ENCODE measurements around the gene CCDC171. TPM values are rescaled to one million over a fixed set of nuclear protein-coding genes. Genes with fewer than 3 reads are reported as not detected.

Gene CCDC171
- polyA plus RNA-seq, 3 donors = 0.08 to 0.17 (median 0.10) TPM

DNA sequence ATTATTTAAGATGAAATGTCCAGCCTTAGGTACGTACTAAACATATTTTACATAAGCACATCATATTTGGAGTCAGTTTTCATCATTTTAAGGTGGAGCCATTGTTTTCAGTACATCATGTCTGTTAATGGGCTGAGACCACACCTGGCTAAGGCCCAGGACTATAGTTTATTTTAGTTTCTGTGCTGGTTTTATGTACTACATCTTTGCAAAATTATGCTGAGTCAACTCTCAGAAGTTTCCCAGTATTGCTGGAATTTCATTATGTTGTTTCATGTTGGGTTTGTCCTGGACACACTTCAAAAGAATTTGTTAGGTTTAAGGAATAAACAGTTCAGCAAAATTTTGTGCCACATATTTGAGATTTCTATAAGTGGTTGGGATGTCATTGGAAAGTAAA lies 171.2 kb downstream of the CCDC171 start:
- Histone ChIP-seq H3K4me2 (replicated peaks; ENCODE audit: extremely low read depth, low read length, poor library complexity, severe bottlenecking) (no peak overlapping the region), H3K36me3 (replicated peaks in 1 of 2; ENCODE audit: control insufficient read depth in 1 of 2, insufficient read depth in 2 of 2, low read length in 2 of 2) (no peaks in the 10 kb centered on the region), H3K79me2 (ENCODE audit: insufficient read depth, low read length) (no peaks in the 10 kb centered on the region), H3K9ac (ENCODE audit: insufficient read depth, low read length, poor library complexity, severe bottlenecking) (no peak overlapping the region), H3K9me3 (replicated peaks in 1 of 2; ENCODE audit: control insufficient read depth in 1 of 2, insufficient read depth in 1 of 2, low read length in 2 of 2) (no peaks in the 10 kb centered on the region), H3K4me1 (ENCODE audit: control insufficient read depth in 1 of 2, insufficient read depth in 2 of 2, low read length in 2 of 2) (no peaks in the 10 kb centered on the region), H3K4me3 (replicated peaks in 1 of 3; ENCODE audit: low read depth in 2 of 3, low read length in 3 of 3) (no peak overlapping the region), H2AFZ (ENCODE audit: insufficient read depth, low read depth, low read length, poor library complexity, severe bottlenecking) (no peak overlapping the region), H3K27ac (ENCODE audit: low read depth in 1 of 2, low read length in 2 of 2) (no peak overlapping the region), H4K20me1 (ENCODE audit: insufficient read depth, low read length) (no peaks in the 10 kb centered on the region), H3K27me3 (ENCODE audit: control insufficient read depth in 2 of 2, insufficient read depth in 2 of 2, low read length in 2 of 2) (no peaks in the 10 kb centered on the region)
- Mint-ChIP-seq H3K36me3 (no peaks in the 10 kb centered on the region), H3K4me1 (no peaks in the 10 kb centered on the region), H3K4me3 (no peak overlapping the region), H3K9me3 (no peaks in the 10 kb centered on the region), H3K27ac (no peak overlapping the region), H3K27me3 (ENCODE audit: low read depth in 3 of 3) (no peaks in the 10 kb centered on the region)
- TF ChIP-seq, protein P1, sequence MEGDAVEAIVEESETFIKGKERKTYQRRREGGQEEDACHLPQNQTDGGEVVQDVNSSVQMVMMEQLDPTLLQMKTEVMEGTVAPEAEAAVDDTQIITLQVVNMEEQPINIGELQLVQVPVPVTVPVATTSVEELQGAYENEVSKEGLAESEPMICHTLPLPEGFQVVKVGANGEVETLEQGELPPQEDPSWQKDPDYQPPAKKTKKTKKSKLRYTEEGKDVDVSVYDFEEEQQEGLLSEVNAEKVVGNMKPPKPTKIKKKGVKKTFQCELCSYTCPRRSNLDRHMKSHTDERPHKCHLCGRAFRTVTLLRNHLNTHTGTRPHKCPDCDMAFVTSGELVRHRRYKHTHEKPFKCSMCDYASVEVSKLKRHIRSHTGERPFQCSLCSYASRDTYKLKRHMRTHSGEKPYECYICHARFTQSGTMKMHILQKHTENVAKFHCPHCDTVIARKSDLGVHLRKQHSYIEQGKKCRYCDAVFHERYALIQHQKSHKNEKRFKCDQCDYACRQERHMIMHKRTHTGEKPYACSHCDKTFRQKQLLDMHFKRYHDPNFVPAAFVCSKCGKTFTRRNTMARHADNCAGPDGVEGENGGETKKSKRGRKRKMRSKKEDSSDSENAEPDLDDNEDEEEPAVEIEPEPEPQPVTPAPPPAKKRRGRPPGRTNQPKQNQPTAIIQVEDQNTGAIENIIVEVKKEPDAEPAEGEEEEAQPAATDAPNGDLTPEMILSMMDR (IDR thresholded peaks at IDR 0.05) = no peak
- DNase-seq = no peak
- intact Hi-C loops (cut with micrococcal nuclease) = no loop called here
- no CpG with 5 or more reads among the region's 1 CpG for WGBS (ENCODE audit: insufficient coverage)

DNA sequence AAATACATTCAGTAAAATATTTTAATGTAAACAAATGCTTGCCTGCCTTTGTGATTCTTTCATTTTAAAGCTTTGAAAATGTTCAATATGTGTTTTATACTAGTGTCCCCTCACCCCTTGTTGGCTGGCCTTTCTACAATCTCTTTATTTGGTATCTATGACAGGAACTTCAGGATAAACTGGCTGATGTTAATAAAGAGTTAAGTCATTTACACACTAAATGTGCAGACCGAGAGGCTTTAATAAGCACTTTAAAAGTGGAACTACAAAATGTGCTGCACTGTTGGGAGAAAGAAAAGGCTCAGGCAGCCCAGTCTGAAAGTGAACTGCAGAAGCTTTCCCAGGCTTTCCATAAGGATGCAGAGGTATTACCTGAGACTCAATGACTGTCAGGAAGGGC lies 171.8 kb downstream of the CCDC171 start:
- no peaks in the 10 kb centered on the region for H3K27me3 ChIP-seq (ENCODE audit: control insufficient read depth in 2 of 2, insufficient read depth in 2 of 2, low read length in 2 of 2)
- TF ChIP-seq, protein P1 (IDR thresholded peaks at IDR 0.05) = no peak
- H3K9me3 Mint-ChIP-seq = no peaks in the 10 kb centered on the region
- no peaks in the 10 kb centered on the region for H3K36me3 Mint-ChIP-seq
- H3K4me1 ChIP-seq (ENCODE audit: control insufficient read depth in 1 of 2, insufficient read depth in 2 of 2, low read length in 2 of 2) = no peaks in the 10 kb centered on the region
- no peaks in the 10 kb centered on the region for H3K4me1 Mint-ChIP-seq
- WGBS (ENCODE audit: insufficient coverage) = no CpG with 5 or more reads among the region's 1 CpG
- no peaks in the 10 kb centered on the region for H4K20me1 ChIP-seq (ENCODE audit: insufficient read depth, low read length)
- DNase-seq = no peak
- no peaks in the 10 kb centered on the region for H3K9me3 ChIP-seq (replicated peaks in 1 of 2; ENCODE audit: control insufficient read depth in 1 of 2, insufficient read depth in 1 of 2, low read length in 2 of 2)
- H3K27ac ChIP-seq (ENCODE audit: low read depth in 1 of 2, low read length in 2 of 2) = no peak overlapping the region
- H3K79me2 ChIP-seq (ENCODE audit: insufficient read depth, low read length) = no peaks in the 10 kb centered on the region
- no peak overlapping the region for H2AFZ ChIP-seq (ENCODE audit: insufficient read depth, low read depth, low read length, poor library complexity, severe bottlenecking)
- H3K27me3 Mint-ChIP-seq (ENCODE audit: low read depth in 3 of 3) = no peaks in the 10 kb centered on the region
- H3K4me3 Mint-ChIP-seq = no peak overlapping the region
- intact Hi-C loops (cut with micrococcal nuclease) = no loop called here
- no peak overlapping the region for H3K4me3 ChIP-seq (replicated peaks in 1 of 3; ENCODE audit: low read depth in 2 of 3, low read length in 3 of 3)
- no peak overlapping the region for H3K4me2 ChIP-seq (replicated peaks; ENCODE audit: extremely low read depth, low read length, poor library complexity, severe bottlenecking)
- H3K27ac Mint-ChIP-seq = no peak overlapping the region
- H3K9ac ChIP-seq (ENCODE audit: insufficient read depth, low read length, poor library complexity, severe bottlenecking) = no peak overlapping the region
- H3K36me3 ChIP-seq (replicated peaks in 1 of 2; ENCODE audit: control insufficient read depth in 1 of 2, insufficient read depth in 2 of 2, low read length in 2 of 2) = no peaks in the 10 kb centered on the region

Data from CD14-positive monocyte (primary cell).